OCI-LY7 (cell line): ENCODE measurements around the gene DGAT2. TPM values are rescaled to one million over a fixed set of nuclear protein-coding genes. Genes with fewer than 3 reads are reported as not detected.

Experiments used
- BruUV-seq: library from RNA; stranded (reverse); fragments of 400-500 nt; replicated peaks from 2 replicates; lab custom pipeline; 2021; lab: Mats Ljungman, UMichigan
- CTCF ChIA-PET: fragments of 300-600 bp; sonication (Branson Sonifier 250); formaldehyde crosslinking; loops from one replicate; lab custom pipeline; 2022; ENCODE audit warnings: antibody characterized with exemption; ENCODE audit not compliant: unreplicated experiment; lab: Charles Lee
- POLR2A ChIA-PET: fragments of 300-600 bp; sonication (Branson Sonifier 250); formaldehyde crosslinking; loops from one replicate; lab custom pipeline; 2022; ENCODE audit warnings: antibody characterized with exemption; lab: Charles Lee
- DNase-seq: peaks from one replicate; pipeline ENCODE4 v3.0.0-alpha.2; 2015; ENCODE audit warnings: low spot score
- H2AFZ ChIP-seq: fragments of 200-600 bp; sonication (generic), shearing (Covaris generic); 2 replicates; pipeline ENCODE4 v1.6.1; 2014; ENCODE audit warnings: mild to moderate bottlenecking, antibody characterized with exemption, low read length, moderate library complexity
- H3K27ac ChIP-seq: fragments of 200-600 bp; sonication (generic); 2 replicates; pipeline ENCODE4 v1.5.1; 2014; ENCODE audit warnings: mixed run types, low read depth, mild to moderate bottlenecking, moderate library complexity, low read length, inconsistent platforms; ENCODE audit not compliant: poor library complexity, severe bottlenecking
- H3K36me3 ChIP-seq: fragments of 200-600 bp; sonication (generic); 2 replicates; pipeline ENCODE4 v1.6.1; 2014; ENCODE audit warnings: mild to moderate bottlenecking, antibody characterized with exemption, low read length, moderate library complexity, mixed read lengths; ENCODE audit not compliant: insufficient read depth
- H3K4me1 ChIP-seq: fragments of 200-600 bp; sonication (generic); 2 replicates; pipeline ENCODE4 v1.5.1; 2014; ENCODE audit warnings: mild to moderate bottlenecking, low read length; ENCODE audit not compliant: insufficient read depth, poor library complexity, severe bottlenecking
- H3K4me2 ChIP-seq: fragments of 200-600 bp; sonication (generic); 2 replicates; pipeline ENCODE4 v1.6.1; 2014; ENCODE audit warnings: mild to moderate bottlenecking, low read length
- H3K4me3 ChIP-seq: fragments of 200-600 bp; sonication (generic); 2 replicates; pipeline ENCODE4 v1.5.1; 2014; ENCODE audit warnings: mild to moderate bottlenecking, low read depth, low read length; ENCODE audit not compliant: poor library complexity, severe bottlenecking
- H3K79me2 ChIP-seq: fragments of 200-600 bp; sonication (generic); 2 replicates; pipeline ENCODE4 v1.6.1; 2016; ENCODE audit warnings: low read depth, mild to moderate bottlenecking, low read length, moderate library complexity, mixed read lengths; ENCODE audit not compliant: insufficient read depth
- H3K9me2 ChIP-seq: fragments of 200-600 bp; sonication (generic); 2 replicates; pipeline ENCODE4 v1.6.1; 2016; ENCODE audit warnings: mild to moderate bottlenecking, low read length, mixed read lengths; ENCODE audit not compliant: insufficient read depth
- H3K9me3 ChIP-seq: fragments of 200-600 bp; sonication (generic); 2 replicates; pipeline ENCODE4 v1.6.1; 2014; ENCODE audit warnings: mild to moderate bottlenecking, mixed run types, low read length, mixed read lengths
- H4K20me1 ChIP-seq: fragments of 200-600 bp; sonication (generic); 2 replicates; pipeline ENCODE4 v1.6.1; 2014; ENCODE audit warnings: mild to moderate bottlenecking, antibody characterized with exemption, low read length, moderate library complexity, mixed read lengths; ENCODE audit not compliant: insufficient read depth
- CTCF ChIP-seq: fragments of 200-600 bp; sonication (generic); conservative IDR thresholded peaks from 2 replicates; pipeline ENCODE4 v1.5.1; 2014; ENCODE audit warnings: mild to moderate bottlenecking, antibody characterized with exemption, low read length, moderate library complexity, mixed read lengths
- EZH2phosphoT487 ChIP-seq: fragments of 200-600 bp; sonication (generic); IDR thresholded peaks from 2 replicates; pipeline ENCODE4 v1.6.1; 2018; ENCODE audit warnings: low read depth, borderline replicate concordance, mild to moderate bottlenecking, mixed run types, antibody characterized with exemption, low read length, moderate library complexity, mixed read lengths
- intact Hi-C: fragments of 100-400 bp; cut with micrococcal nuclease; formaldehyde crosslinking; loops from one replicate; pipeline ENCODE4 v1.10.0; 2022; ENCODE audit not compliant: unreplicated experiment
- total RNA-seq, 2 experiments: library from RNA; depleted of rRNA in 1 of 2; stranded (reverse); fragments of >200 nt in 1 of 2; shearing (Covaris generic) in 1 of 2; gene quantifications; 2 replicates each; pipeline ENCODE4 v1.2.3, GENCODE V29; 2014 to 2022

Gene DGAT2
- total RNA-seq, 2 experiments from 2014 or later = 5.6 to 6.5 TPM

GRCh38 chr11:75725547-75726320, 42.8 kb upstream of the DGAT2 start:
- POLR2A ChIA-PET = no interaction called here
- no peaks in the 10 kb centered on the region for H4K20me1 ChIP-seq
- CTCF ChIA-PET = no interaction called here
- H3K9me2 ChIP-seq = no peaks in the 10 kb centered on the region
- H3K4me3 ChIP-seq = no peak overlapping the region
- H3K27ac ChIP-seq = no peak overlapping the region
- TF ChIP-seq CTCF = no peak
- TF ChIP-seq EZH2phosphoT487 = no peak
- no peak overlapping the region for H2AFZ ChIP-seq
- H3K4me1 ChIP-seq = no peaks in the 10 kb centered on the region
- no TSS peak for BruUV-seq
- H3K4me2 ChIP-seq = no peak overlapping the region
- no peaks in the 10 kb centered on the region for H3K36me3 ChIP-seq
- intact Hi-C loops = no loop called here
- no peaks in the 10 kb centered on the region for H3K9me3 ChIP-seq
- no peaks in the 10 kb centered on the region for H3K79me2 ChIP-seq
- DNase-seq = no peak

- H3K4me1 ChIP-seq = no peaks in the 10 kb centered on the region
- no peaks in the 10 kb centered on the region for H3K9me2 ChIP-seq
- H3K4me2 ChIP-seq = no peak overlapping the region
- no peak overlapping the region for H2AFZ ChIP-seq
- ChIA-PET POLR2A (no interaction called here), CTCF (no interaction called here)
- H3K9me3 ChIP-seq = no peaks in the 10 kb centered on the region
- BruUV-seq = no TSS peak
- no peak for TF ChIP-seq EZH2phosphoT487
- no peak for DNase-seq
- no peaks in the 10 kb centered on the region for H3K36me3 ChIP-seq
- intact Hi-C loops = no loop called here
- no peak overlapping the region for H3K4me3 ChIP-seq
- no peaks in the 10 kb centered on the region for H3K79me2 ChIP-seq
- H3K27ac ChIP-seq = no peak overlapping the region
- no peaks in the 10 kb centered on the region for H4K20me1 ChIP-seq
Measured at GRCh38 chr11:75728992-75729391, 39.6 kb upstream of the DGAT2 start.

GRCh38 chr11:75731095-75731494, 37.5 kb upstream of the DGAT2 start:
- Histone ChIP-seq H3K27ac (no peak overlapping the region), H3K79me2 (no peaks in the 10 kb centered on the region), H4K20me1 (no peaks in the 10 kb centered on the region), H3K4me2 (no peak overlapping the region), H3K4me3 (no peak overlapping the region), H3K4me1 (no peaks in the 10 kb centered on the region), H3K9me3 (no peaks in the 10 kb centered on the region), H3K36me3 (no peaks in the 10 kb centered on the region), H2AFZ (no peak overlapping the region), H3K9me2 (no peaks in the 10 kb centered on the region)
- DNase-seq = no peak
- BruUV-seq = no TSS peak
- intact Hi-C loops = no loop called here
- TF ChIP-seq CTCF (no peak), EZH2phosphoT487 (no peak)
- ChIA-PET POLR2A (interaction anchor here (1.1 kb wide), 1 partner anchor 504 kb away, joined by 3 read pairs; no protein-coding TSS in a partner anchor), CTCF (no interaction called here)
